GM18508 (cell line): ENCODE results near the gene LIMK2.
"Not testable (repeated sequence)": the region's sequence is repeated elsewhere in the genome, so short reads cannot be mapped to it uniquely, and the experiment has no call there.

Experiments used
- ATAC-seq: cut with Tn5 transposase; IDR thresholded peaks from one replicate; pipeline ENCODE4 v1.9.1; 2021; ENCODE audit warnings: moderate number of reproducible peaks; ENCODE audit not compliant: insufficient read depth, unreplicated experiment

Gene LIMK2

GRCh38 chr22:31210556-31211421, 1.3 kb upstream of the LIMK2 start:
- ATAC-seq: no peak

- no peak for ATAC-seq
These were observed 626 bp upstream of the LIMK2 start for GRCh38 chr22:31211482-31211861.

GRCh38 chr22:31212783-31213629, 908 bp downstream of the LIMK2 start:
- ATAC-seq: no peak

GRCh38 chr22:31215018-31215535, 3.0 kb downstream of the LIMK2 start:
- ATAC-seq: no peak

GRCh38 chr22:31218565-31219262, 6.6 kb downstream of the LIMK2 start:
- no peak for ATAC-seq

- no peak for ATAC-seq
These were observed 9.0 kb downstream of the LIMK2 start for GRCh38 chr22:31221084-31221483.

- no peak for ATAC-seq
These were observed 10.6 kb downstream of the LIMK2 start for GRCh38 chr22:31222736-31223135.

GRCh38 chr22:31223786-31224191, 11.7 kb downstream of the LIMK2 start:
- ATAC-seq: no peak

- not testable (repeated sequence) for ATAC-seq
These were observed 12.6 kb downstream of the LIMK2 start for GRCh38 chr22:31224691-31225090.

GRCh38 chr22:31227186-31227585, 15.1 kb downstream of the LIMK2 start:
- ATAC-seq: no peak

- no peak for ATAC-seq
These were observed 17.4 kb downstream of the LIMK2 start for GRCh38 chr22:31229402-31230079.

- no peak for ATAC-seq
These were observed 18.2 kb downstream of the LIMK2 start for GRCh38 chr22:31230155-31230870.

- no peak for ATAC-seq
These were observed 18.9 kb downstream of the LIMK2 start for GRCh38 chr22:31230871-31231621.

GRCh38 chr22:31233001-31233400, 20.9 kb downstream of the LIMK2 start:
- no peak for ATAC-seq

GRCh38 chr22:31235081-31235480, 23.0 kb downstream of the LIMK2 start:
- ATAC-seq: no peak

GRCh38 chr22:31236044-31236443, 23.9 kb downstream of the LIMK2 start:
- ATAC-seq: not testable (repeated sequence)

- ATAC-seq: no peak
These were observed 26.0 kb downstream of the LIMK2 start for GRCh38 chr22:31238057-31238456.

GRCh38 chr22:31239771-31240370, 27.8 kb downstream of the LIMK2 start:
- no peak for ATAC-seq
